Hepatocyte (in vitro differentiated cells): ENCODE results near the gene NBAS.

ENCODE experiments used
- CTCF ChIP-seq: fragments of 200-600 bp; sonication (generic); IDR thresholded peaks from 2 replicates; pipeline ENCODE4 v1.5.1; 2016; ENCODE audit warnings: antibody characterized with exemption, mild to moderate bottlenecking; ENCODE audit not compliant: poor library complexity
- EZH2 ChIP-seq: fragments of 200-600 bp; sonication (generic); IDR thresholded peaks from 2 replicates; pipeline ENCODE4 v1.6.1; 2016; ENCODE audit warnings: antibody characterized with exemption, mild to moderate bottlenecking, borderline replicate concordance
- EZH2phosphoT487 ChIP-seq: fragments of 200-600 bp; sonication (generic); IDR thresholded peaks from one replicate; pipeline ENCODE4 v1.6.1; 2018; ENCODE audit warnings: antibody characterized with exemption, mild to moderate bottlenecking, low read depth, moderate library complexity; ENCODE audit not compliant: unreplicated experiment, severe bottlenecking

- TF ChIP-seq EZH2phosphoT487 (no peak), CTCF (no peak), EZH2 (no peak)
These were observed 249.2 kb downstream of the NBAS start for GRCh38 chr2:15311926-15312325.
